GM12878 (cell line): ENCODE measurements around the gene CNDP1. TPM values are rescaled to one million over a fixed set of nuclear protein-coding genes. Genes with fewer than 3 reads are reported as not detected.

ENCODE experiments used
- ATAC-seq: fragments of 200-7000 bp; cut with Tn5 transposase; 3 replicates; pipeline ENCODE4 v1.9.1; 2020; ENCODE audit warnings: mild to moderate bottlenecking, moderate library complexity
- BruUV-seq: library from RNA; stranded (reverse); fragments of 400-500 nt; replicated peaks from 2 replicates; lab custom pipeline; 2021; lab: Mats Ljungman, UMichigan
- CTCF ChIA-PET: fragments of 300-600 bp; sonication (Branson Sonifier 250); formaldehyde crosslinking; extraction: SDS; loops from one replicate; lab custom pipeline; 2021; ENCODE audit warnings: inconsistent platforms; lab: Yijun Ruan, JAX
- POLR2A ChIA-PET: fragments of 350-600 bp; formaldehyde crosslinking; extraction: SDS; loops from one replicate; lab custom pipeline; 2021; ENCODE audit warnings: inconsistent platforms; lab: Charles Lee
- RAD21 ChIA-PET: fragments of 300-600 bp; sonication (Branson Sonifier 250); formaldehyde crosslinking; loops from one replicate; lab custom pipeline; 2023; ENCODE audit warnings: antibody characterized with exemption; ENCODE audit not compliant: unreplicated experiment; lab: Charles Lee
- SMC1A ChIA-PET: fragments of 300-600 bp; sonication (Branson Sonifier 250); formaldehyde crosslinking; loops from one replicate; lab custom pipeline; 2023; ENCODE audit not compliant: unreplicated experiment, uncharacterized antibody; lab: Charles Lee
- DNase-seq: peaks from one replicate; pipeline ENCODE4 v3.0.0-alpha.2; 2011; ENCODE audit warnings: low read depth, low spot score
- FAIRE-seq: peaks from 3 replicates; lab custom pipeline; 2011; peaks lifted over from hg19 to GRCh38; lab: Jason Lieb, UNC
- H2AFZ ChIP-seq: 2 replicates; pipeline ENCODE4 v1.6.0; 2011; ENCODE audit warnings: low read depth, low read length, control low read depth; ENCODE audit not compliant: control insufficient read depth
- H3K27ac ChIP-seq: 2 replicates; pipeline ENCODE4 v1.5.1; 2011; ENCODE audit warnings: control low read depth; ENCODE audit not compliant: control insufficient read depth, insufficient read depth
- H3K27me3 ChIP-seq, 2 experiments: replicated peaks in 1 of 2; 2 replicates each; pipeline versions ENCODE4 v1.6.0 to v1.6.1; 2011; ENCODE audit warnings: low read length in 1 of 2; ENCODE audit not compliant: control insufficient read depth in 2 of 2, insufficient read depth in 2 of 2
- H3K36me3 ChIP-seq, 2 experiments: 2 replicates each; pipeline ENCODE4 v1.5.1; 2011; ENCODE audit warnings: low read length in 1 of 2; ENCODE audit not compliant: control insufficient read depth in 2 of 2, insufficient read depth in 2 of 2
- H3K4me1 ChIP-seq: 2 replicates; pipeline ENCODE4 v1.6.1; 2011; ENCODE audit warnings: mild to moderate bottlenecking, low read length, moderate library complexity, mixed read lengths; ENCODE audit not compliant: control insufficient read depth, insufficient read depth
- H3K4me2 ChIP-seq: 2 replicates; pipeline ENCODE4 v1.6.0; 2011; ENCODE audit warnings: control low read depth; ENCODE audit not compliant: control insufficient read depth, insufficient read depth
- H3K4me3 ChIP-seq: fragments of 200-600 bp; sonication (generic); 2 replicates; pipeline ENCODE4 v1.5.1; 2016
- H3K79me2 ChIP-seq: 2 replicates; pipeline ENCODE4 v1.6.0; 2011; ENCODE audit warnings: low read length; ENCODE audit not compliant: control insufficient read depth, insufficient read depth
- H3K9ac ChIP-seq: 2 replicates; pipeline ENCODE4 v1.8.0; 2011; ENCODE audit warnings: low read length, control low read depth, mixed read lengths; ENCODE audit not compliant: control insufficient read depth, insufficient read depth
- H3K9me3 ChIP-seq: replicated peaks from 3 replicates; pipeline ENCODE4 v1.5.1; 2011; ENCODE audit warnings: mild to moderate bottlenecking, low read length; ENCODE audit not compliant: control insufficient read depth, insufficient read depth
- H4K20me1 ChIP-seq: 2 replicates; pipeline ENCODE4 v1.6.0; 2011; ENCODE audit not compliant: control insufficient read depth, insufficient read depth
- ASH2L ChIP-seq: fragments of 300-600, 200-600 bp; sonication (generic); IDR thresholded peaks from 2 replicates; pipeline ENCODE4 v1.6.1; 2017; ENCODE audit warnings: low read depth, mild to moderate bottlenecking, borderline replicate concordance
- BRCA1 ChIP-seq: IDR thresholded peaks from 2 replicates; pipeline ENCODE4 v1.6.1; 2011; ENCODE audit warnings: low read depth, low read length, improper control_type of control experiment
- IKZF2 ChIP-seq, 2 experiments: fragments of 450-650 bp; IDR thresholded peaks; 2 replicates each; pipeline ENCODE4 v1.6.1; 2017; ENCODE audit warnings: mild to moderate bottlenecking in 2 of 2, moderate library complexity in 2 of 2
- POLR2AphosphoS5 ChIP-seq: IDR thresholded peaks from 2 replicates; pipeline ENCODE4 v1.6.1; 2011; ENCODE audit warnings: mild to moderate bottlenecking, low read length, inconsistent platforms
- SMC3 ChIP-seq: IDR thresholded peaks from 2 replicates; pipeline ENCODE4 v1.6.1; 2011; ENCODE audit warnings: low read length, improper control_type of control experiment, borderline replicate concordance
- SREBF2 ChIP-seq: IDR thresholded peaks from 2 replicates; pipeline ENCODE4 v1.6.1; 2012; ENCODE audit warnings: mild to moderate bottlenecking, low read length
- WGBS: methylation state at CpG from one replicate; pipeline ENCODE4 v1.1.6; 2016; ENCODE audit warnings: low lambda C conversion rate; ENCODE audit not compliant: insufficient replicate concordance, insufficient coverage; ENCODE audit errors: missing lambda C conversion rate; 5-methylcytosine and 5-hydroxymethylcytosine counted together
- in situ Hi-C: fragments of 300-500 bp; cut with MboI; formaldehyde crosslinking; loops from 9 replicates; pipeline ENCODE4 v1.14.3; 2018; ENCODE audit warnings: mixed read lengths
- intact Hi-C: fragments of 100-400 bp; cut with micrococcal nuclease; formaldehyde crosslinking; loops from one replicate; pipeline ENCODE4 v1.14.2; 2022; ENCODE audit not compliant: unreplicated experiment
- polyA plus RNA-seq, 11 experiments: library from polyadenylated mRNA; depleted of rRNA in 4 of 11; unstranded in 6 of 11; stranded (reverse) in 5 of 11; fragments of >200 nt; fragmentation: Nextera tagmentation in 4 of 11; fragmentation: Illumina TruSeq in 1 of 11; extraction: Ambion mirVana in 4 of 11; extraction: Trizol in 1 of 11; gene quantifications; 1 replicate in 1 of 11; 2 replicates in 10 of 11; pipeline versions ENCODE4 v1.2.1 to v1.2.3, GENCODE V29; 2011 to 2016; ENCODE audit warnings: inconsistent platforms in 2 of 11, missing spikeins in 2 of 11, low read depth in 1 of 11
- total RNA-seq, 4 experiments: library from RNA; depleted of rRNA in 3 of 4; stranded (reverse); fragments of >200 nt in 3 of 4; fragmentation: Illumina TruSeq in 1 of 4; extraction: Trizol in 1 of 4; gene quantifications; 2 replicates each; pipeline versions ENCODE4 v1.2.1 to v1.2.3, GENCODE V29; 2013 to 2021
- TF ChIP-seq, protein P1 (sequence below): fragments of 450-650 bp; formaldehyde crosslinking; IDR thresholded peaks from 2 replicates; pipeline ENCODE4 v1.4.0; 2020; ENCODE audit warnings: mild to moderate bottlenecking, moderate library complexity
- TF ChIP-seq, protein P2 (sequence below): fragments of 450-650 bp; IDR thresholded peaks from 2 replicates; pipeline ENCODE4 v1.6.1; 2016; ENCODE audit warnings: mild to moderate bottlenecking
- TF ChIP-seq, protein P3 (sequence below): fragments of 150-350 bp; IDR thresholded peaks from 2 replicates; pipeline ENCODE4 v1.6.1; 2014; ENCODE audit warnings: mild to moderate bottlenecking, low read depth, low read length
- TF ChIP-seq, protein P4 (sequence below): IDR thresholded peaks from 2 replicates; pipeline ENCODE4 v1.6.1; 2011; ENCODE audit warnings: low read depth, mild to moderate bottlenecking, low read length, moderate library complexity, borderline replicate concordance; ENCODE audit errors: extremely low read depth

Gene CNDP1
- total and polyA plus RNA-seq, 10 of the 15 experiments (the other 5 are each of a cell fraction or from before 2014, with no cell fraction given), result 0.04 to 0.05 TPM; not detected in 8

DNA sequence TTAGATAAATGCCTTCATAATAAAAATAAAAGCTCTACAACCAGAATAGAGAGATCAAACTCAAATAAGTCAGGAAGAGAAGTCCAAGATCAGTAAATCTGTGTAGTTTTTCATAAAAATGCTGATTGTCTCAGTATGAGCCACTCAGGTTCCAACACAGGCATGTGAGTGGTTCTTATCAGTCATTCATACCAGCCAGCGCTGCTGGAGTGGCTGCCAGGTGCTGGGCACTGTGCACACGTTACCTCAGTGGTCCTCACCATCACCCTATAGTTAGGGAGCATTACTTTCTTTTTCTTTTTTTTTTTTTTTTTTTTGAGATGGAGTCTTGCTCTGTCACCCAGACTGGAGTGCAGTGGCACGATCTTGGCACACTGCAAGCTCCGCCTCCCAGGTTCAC, 23.8 kb downstream of the CNDP1 start:
- DNase-seq (no peak), FAIRE-seq (no peak), ATAC-seq (no peak)
- Histone ChIP-seq H3K79me2 (no peaks in the 10 kb centered on the region), H3K4me3 (no peak overlapping the region), H4K20me1 (no peaks in the 10 kb centered on the region), H3K4me2 (no peak overlapping the region), H3K36me3 (no peaks in the 10 kb centered on the region), H3K27ac (no peak overlapping the region), H2AFZ (no peak overlapping the region), H3K27me3 (no peaks in the 10 kb centered on the region; a peak in 2 of 4 replicates), H3K9me3 (no peaks in the 10 kb centered on the region), H3K4me1 (no peaks in the 10 kb centered on the region), H3K9ac (no peak overlapping the region)
- TF ChIP-seq POLR2AphosphoS5, result no peak
- TF ChIP-seq, protein P1, sequence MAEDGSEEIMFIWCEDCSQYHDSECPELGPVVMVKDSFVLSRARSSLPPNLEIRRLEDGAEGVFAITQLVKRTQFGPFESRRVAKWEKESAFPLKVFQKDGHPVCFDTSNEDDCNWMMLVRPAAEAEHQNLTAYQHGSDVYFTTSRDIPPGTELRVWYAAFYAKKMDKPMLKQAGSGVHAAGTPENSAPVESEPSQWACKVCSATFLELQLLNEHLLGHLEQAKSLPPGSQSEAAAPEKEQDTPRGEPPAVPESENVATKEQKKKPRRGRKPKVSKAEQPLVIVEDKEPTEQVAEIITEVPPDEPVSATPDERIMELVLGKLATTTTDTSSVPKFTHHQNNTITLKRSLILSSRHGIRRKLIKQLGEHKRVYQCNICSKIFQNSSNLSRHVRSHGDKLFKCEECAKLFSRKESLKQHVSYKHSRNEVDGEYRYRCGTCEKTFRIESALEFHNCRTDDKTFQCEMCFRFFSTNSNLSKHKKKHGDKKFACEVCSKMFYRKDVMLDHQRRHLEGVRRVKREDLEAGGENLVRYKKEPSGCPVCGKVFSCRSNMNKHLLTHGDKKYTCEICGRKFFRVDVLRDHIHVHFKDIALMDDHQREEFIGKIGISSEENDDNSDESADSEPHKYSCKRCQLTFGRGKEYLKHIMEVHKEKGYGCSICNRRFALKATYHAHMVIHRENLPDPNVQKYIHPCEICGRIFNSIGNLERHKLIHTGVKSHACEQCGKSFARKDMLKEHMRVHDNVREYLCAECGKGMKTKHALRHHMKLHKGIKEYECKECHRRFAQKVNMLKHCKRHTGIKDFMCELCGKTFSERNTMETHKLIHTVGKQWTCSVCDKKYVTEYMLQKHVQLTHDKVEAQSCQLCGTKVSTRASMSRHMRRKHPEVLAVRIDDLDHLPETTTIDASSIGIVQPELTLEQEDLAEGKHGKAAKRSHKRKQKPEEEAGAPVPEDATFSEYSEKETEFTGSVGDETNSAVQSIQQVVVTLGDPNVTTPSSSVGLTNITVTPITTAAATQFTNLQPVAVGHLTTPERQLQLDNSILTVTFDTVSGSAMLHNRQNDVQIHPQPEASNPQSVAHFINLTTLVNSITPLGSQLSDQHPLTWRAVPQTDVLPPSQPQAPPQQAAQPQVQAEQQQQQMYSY, result no peak
- no peak for TF ChIP-seq ASH2L
- TF ChIP-seq SMC3, result no peak
- no peak for TF ChIP-seq SREBF2
- TF ChIP-seq IKZF2 (IDR thresholded peaks at IDR 0.05), result no peak
- TF ChIP-seq, protein P2, sequence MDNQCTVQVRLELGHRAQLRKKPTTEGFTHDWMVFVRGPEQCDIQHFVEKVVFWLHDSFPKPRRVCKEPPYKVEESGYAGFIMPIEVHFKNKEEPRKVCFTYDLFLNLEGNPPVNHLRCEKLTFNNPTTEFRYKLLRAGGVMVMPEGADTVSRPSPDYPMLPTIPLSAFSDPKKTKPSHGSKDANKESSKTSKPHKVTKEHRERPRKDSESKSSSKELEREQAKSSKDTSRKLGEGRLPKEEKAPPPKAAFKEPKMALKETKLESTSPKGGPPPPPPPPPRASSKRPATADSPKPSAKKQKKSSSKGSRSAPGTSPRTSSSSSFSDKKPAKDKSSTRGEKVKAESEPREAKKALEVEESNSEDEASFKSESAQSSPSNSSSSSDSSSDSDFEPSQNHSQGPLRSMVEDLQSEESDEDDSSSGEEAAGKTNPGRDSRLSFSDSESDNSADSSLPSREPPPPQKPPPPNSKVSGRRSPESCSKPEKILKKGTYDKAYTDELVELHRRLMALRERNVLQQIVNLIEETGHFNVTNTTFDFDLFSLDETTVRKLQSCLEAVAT, result no peak
- TF ChIP-seq, protein P3, sequence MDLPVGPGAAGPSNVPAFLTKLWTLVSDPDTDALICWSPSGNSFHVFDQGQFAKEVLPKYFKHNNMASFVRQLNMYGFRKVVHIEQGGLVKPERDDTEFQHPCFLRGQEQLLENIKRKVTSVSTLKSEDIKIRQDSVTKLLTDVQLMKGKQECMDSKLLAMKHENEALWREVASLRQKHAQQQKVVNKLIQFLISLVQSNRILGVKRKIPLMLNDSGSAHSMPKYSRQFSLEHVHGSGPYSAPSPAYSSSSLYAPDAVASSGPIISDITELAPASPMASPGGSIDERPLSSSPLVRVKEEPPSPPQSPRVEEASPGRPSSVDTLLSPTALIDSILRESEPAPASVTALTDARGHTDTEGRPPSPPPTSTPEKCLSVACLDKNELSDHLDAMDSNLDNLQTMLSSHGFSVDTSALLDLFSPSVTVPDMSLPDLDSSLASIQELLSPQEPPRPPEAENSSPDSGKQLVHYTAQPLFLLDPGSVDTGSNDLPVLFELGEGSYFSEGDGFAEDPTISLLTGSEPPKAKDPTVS, result no peak
- no peak for TF ChIP-seq BRCA1
- TF ChIP-seq, protein P4, sequence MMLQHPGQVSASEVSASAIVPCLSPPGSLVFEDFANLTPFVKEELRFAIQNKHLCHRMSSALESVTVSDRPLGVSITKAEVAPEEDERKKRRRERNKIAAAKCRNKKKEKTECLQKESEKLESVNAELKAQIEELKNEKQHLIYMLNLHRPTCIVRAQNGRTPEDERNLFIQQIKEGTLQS, result no peak
- CTCF ChIA-PET, result interaction anchor here (1.6 kb wide), 1 partner anchor 205 kb away, joined by 4 read pairs; no protein-coding TSS in a partner anchor
- WGBS, result 51% methylated on average over 4 of the region's 4 CpGs
- in situ Hi-C loops, result no loop called here
- SMC1A ChIA-PET, result no interaction called here
- BruUV-seq, result no TSS peak
- intact Hi-C loops, result no loop called here
- POLR2A ChIA-PET, result no interaction called here
- RAD21 ChIA-PET, result no interaction called here
